Osteoblast (primary cell): ENCODE data around the gene ZNF536. TPM values are rescaled to one million over a fixed set of nuclear protein-coding genes. Genes with fewer than 3 reads are reported as not detected.

ENCODE experiments used
- DNase-seq: peaks from one replicate; pipeline ENCODE4 v3.0.0; 2011; ENCODE audit warnings: low spot score, mixed read lengths; ENCODE audit not compliant: insufficient read length; ENCODE audit errors: missing footprints
- H2AFZ ChIP-seq: 2 replicates; pipeline ENCODE4 v1.6.0; 2011; ENCODE audit warnings: mild to moderate bottlenecking, low read length
- H3K27ac ChIP-seq: 2 replicates; pipeline ENCODE4 v1.5.1; 2011; ENCODE audit warnings: mild to moderate bottlenecking, low read depth, low read length, moderate library complexity
- H3K27me3 ChIP-seq: 2 replicates; pipeline ENCODE4 v1.6.0; 2012; ENCODE audit warnings: mild to moderate bottlenecking, control low read depth, inconsistent platforms, low read length, moderate library complexity; ENCODE audit not compliant: insufficient read depth
- H3K36me3 ChIP-seq: 2 replicates; pipeline ENCODE4 v1.5.1; 2011; ENCODE audit warnings: mild to moderate bottlenecking, low read length, control low read depth, moderate library complexity; ENCODE audit not compliant: insufficient read depth
- H3K4me1 ChIP-seq: 2 replicates; pipeline ENCODE4 v1.5.1; 2011; ENCODE audit warnings: mild to moderate bottlenecking, low read length, control low read depth, moderate library complexity; ENCODE audit not compliant: insufficient read depth
- H3K4me2 ChIP-seq: 2 replicates; pipeline ENCODE4 v1.6.0; 2011; ENCODE audit warnings: mild to moderate bottlenecking, low read length; ENCODE audit not compliant: insufficient read depth
- H3K4me3 ChIP-seq: fragments of 200-600 bp; sonication (generic); 3 replicates; pipeline ENCODE4 v1.5.1; 2012; ENCODE audit warnings: mild to moderate bottlenecking, low read length, inconsistent platforms; ENCODE audit not compliant: insufficient read depth
- H3K79me2 ChIP-seq: 2 replicates; pipeline ENCODE4 v1.6.0; 2012; ENCODE audit warnings: mild to moderate bottlenecking, low read length, control low read depth, inconsistent platforms; ENCODE audit not compliant: insufficient read depth
- H3K9me3 ChIP-seq: 2 replicates; pipeline ENCODE4 v1.5.1; 2011; ENCODE audit warnings: low read depth, low read length, control low read depth
- H4K20me1 ChIP-seq: 2 replicates; pipeline ENCODE4 v1.6.0; 2012; ENCODE audit warnings: mild to moderate bottlenecking, low read length, control low read depth; ENCODE audit not compliant: insufficient read depth
- CTCF ChIP-seq: IDR thresholded peaks from 2 replicates; pipeline ENCODE4 v1.5.1; 2011; ENCODE audit warnings: mild to moderate bottlenecking, low read depth, low read length, moderate library complexity; ENCODE audit errors: extremely low read depth
- total RNA-seq: library from RNA; depleted of rRNA; stranded (reverse); fragments of >200 nt; gene quantifications from 2 replicates; pipeline ENCODE4 v1.2.3, GENCODE V29; 2012

ZNF536 gene
- total RNA-seq, 1 donor: not detected

- Histone ChIP-seq H3K4me2 (no peak overlapping the region), H3K9me3 (no peaks in the 10 kb centered on the region), H2AFZ (no peak overlapping the region), H3K36me3 (no peaks in the 10 kb centered on the region), H3K27ac (no peak overlapping the region), H3K4me3 (no peak overlapping the region), H3K27me3 (no peaks in the 10 kb centered on the region), H4K20me1 (no peaks in the 10 kb centered on the region), H3K79me2 (no peaks in the 10 kb centered on the region), H3K4me1 (no peaks in the 10 kb centered on the region)
- TF ChIP-seq CTCF: no peak
- peak; percentile 56 for DNase-seq
These were observed 7.1 kb upstream of the ZNF536 start for GRCh38 chr19:30364866-30365800.

- Histone ChIP-seq H3K4me3 (no peak overlapping the region), H3K4me1 (no peaks in the 10 kb centered on the region), H3K36me3 (no peaks in the 10 kb centered on the region), H3K9me3 (no peaks in the 10 kb centered on the region), H3K4me2 (no peak overlapping the region), H2AFZ (no peak overlapping the region), H4K20me1 (no peaks in the 10 kb centered on the region), H3K79me2 (no peaks in the 10 kb centered on the region), H3K27me3 (no peaks in the 10 kb centered on the region), H3K27ac (no peak overlapping the region)
- no peak for DNase-seq
- TF ChIP-seq CTCF: no peak
These were observed 5.9 kb upstream of the ZNF536 start for GRCh38 chr19:30366282-30366681.

GRCh38 chr19:30367006-30367405 lies 5.2 kb upstream of the ZNF536 start:
- no peaks in the 10 kb centered on the region for H3K27me3 ChIP-seq
- no peak overlapping the region for H3K4me2 ChIP-seq
- H3K4me1 ChIP-seq: no peaks in the 10 kb centered on the region
- H3K79me2 ChIP-seq: no peaks in the 10 kb centered on the region
- no peak for TF ChIP-seq CTCF
- no peak overlapping the region for H3K27ac ChIP-seq
- H2AFZ ChIP-seq: no peak overlapping the region
- no peaks in the 10 kb centered on the region for H4K20me1 ChIP-seq
- peak; percentile 15 for DNase-seq
- no peak overlapping the region for H3K4me3 ChIP-seq
- no peaks in the 10 kb centered on the region for H3K36me3 ChIP-seq
- no peaks in the 10 kb centered on the region for H3K9me3 ChIP-seq

- Histone ChIP-seq H2AFZ (no peak overlapping the region), H3K36me3 (no peaks in the 10 kb centered on the region), H3K4me1 (no peaks in the 10 kb centered on the region), H3K27me3 (no peaks in the 10 kb centered on the region), H4K20me1 (no peaks in the 10 kb centered on the region), H3K9me3 (no peaks in the 10 kb centered on the region), H3K4me2 (no peak overlapping the region), H3K27ac (no peak overlapping the region), H3K4me3 (no peak overlapping the region), H3K79me2 (no peaks in the 10 kb centered on the region)
- no peak for TF ChIP-seq CTCF
- DNase-seq: peak; percentile 43
These were observed 4.8 kb upstream of the ZNF536 start for GRCh38 chr19:30367421-30367820.
